Astrocyte of the spinal cord (primary cell): ENCODE results near the gene SUCLG2.

ENCODE experiments used
- DNase-seq: peaks from one replicate; pipeline ENCODE4 v3.0.0; 2011; ENCODE audit warnings: low read depth, low spot score
- H3K4me3 ChIP-seq: 2 replicates; pipeline ENCODE4 v1.5.1; 2011; ENCODE audit warnings: low read depth, mild to moderate bottlenecking, low read length, moderate library complexity
- in situ Hi-C: cut with HindIII; loops from 2 replicates; pipeline ENCODE4 v1.10.0; 2017; ENCODE audit warnings: low sequenced_read_pairs
- TF ChIP-seq, protein P1 (sequence below): IDR thresholded peaks from 2 replicates; pipeline ENCODE4 v1.5.1; 2012; ENCODE audit warnings: low read depth, mild to moderate bottlenecking, low read length, inconsistent platforms

SUCLG2 gene, protein sequence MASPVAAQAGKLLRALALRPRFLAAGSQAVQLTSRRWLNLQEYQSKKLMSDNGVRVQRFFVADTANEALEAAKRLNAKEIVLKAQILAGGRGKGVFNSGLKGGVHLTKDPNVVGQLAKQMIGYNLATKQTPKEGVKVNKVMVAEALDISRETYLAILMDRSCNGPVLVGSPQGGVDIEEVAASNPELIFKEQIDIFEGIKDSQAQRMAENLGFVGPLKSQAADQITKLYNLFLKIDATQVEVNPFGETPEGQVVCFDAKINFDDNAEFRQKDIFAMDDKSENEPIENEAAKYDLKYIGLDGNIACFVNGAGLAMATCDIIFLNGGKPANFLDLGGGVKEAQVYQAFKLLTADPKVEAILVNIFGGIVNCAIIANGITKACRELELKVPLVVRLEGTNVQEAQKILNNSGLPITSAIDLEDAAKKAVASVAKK

DNA sequence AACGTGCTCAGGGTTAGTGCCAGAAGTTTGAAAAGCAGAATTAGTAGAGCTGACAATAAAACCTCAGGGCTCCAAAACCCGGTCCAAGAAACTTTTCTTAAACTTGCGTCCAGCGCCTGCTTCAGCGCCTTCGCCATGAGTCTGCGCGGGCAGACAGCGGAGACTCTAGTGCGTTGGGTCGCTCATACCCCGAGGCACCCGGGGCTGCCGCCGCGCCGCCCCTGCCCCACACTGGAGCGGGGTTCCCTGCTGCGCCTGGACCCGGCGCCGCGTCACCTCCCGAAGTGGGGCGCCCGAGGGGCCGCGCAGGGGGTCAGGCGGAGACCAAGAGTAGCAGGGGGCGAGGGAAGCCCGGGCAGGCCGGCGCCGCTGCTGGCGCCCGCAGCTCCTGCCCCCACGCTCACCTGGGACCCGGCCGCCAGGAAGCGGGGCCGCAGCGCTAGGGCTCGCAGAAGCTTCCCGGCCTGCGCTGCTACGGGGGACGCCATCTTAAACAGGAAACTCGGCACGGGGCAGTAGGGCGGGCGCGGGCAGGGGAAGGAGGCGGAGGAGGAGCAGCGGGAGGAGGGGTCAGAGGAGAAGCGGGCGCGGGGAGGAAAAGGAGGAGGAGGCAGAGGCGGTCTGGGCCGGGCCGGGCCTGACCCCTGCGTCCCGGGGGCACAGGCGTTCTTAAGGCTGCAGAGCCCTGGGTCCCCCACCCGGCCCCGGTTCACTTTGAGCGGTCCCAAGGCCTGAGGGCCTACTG, at the start of gene SUCLG2:
TSS of gene SUCLG2 (minus strand) at position 514 of the 745 bp plus-strand sequence. CDS start at position 488, 26 bp downstream.
- in situ Hi-C loops, result no loop called here
- peak within 1 kb of the TSS; percentile 66 for H3K4me3 ChIP-seq
- peak; percentile 89 for DNase-seq
- TF ChIP-seq, protein P1, sequence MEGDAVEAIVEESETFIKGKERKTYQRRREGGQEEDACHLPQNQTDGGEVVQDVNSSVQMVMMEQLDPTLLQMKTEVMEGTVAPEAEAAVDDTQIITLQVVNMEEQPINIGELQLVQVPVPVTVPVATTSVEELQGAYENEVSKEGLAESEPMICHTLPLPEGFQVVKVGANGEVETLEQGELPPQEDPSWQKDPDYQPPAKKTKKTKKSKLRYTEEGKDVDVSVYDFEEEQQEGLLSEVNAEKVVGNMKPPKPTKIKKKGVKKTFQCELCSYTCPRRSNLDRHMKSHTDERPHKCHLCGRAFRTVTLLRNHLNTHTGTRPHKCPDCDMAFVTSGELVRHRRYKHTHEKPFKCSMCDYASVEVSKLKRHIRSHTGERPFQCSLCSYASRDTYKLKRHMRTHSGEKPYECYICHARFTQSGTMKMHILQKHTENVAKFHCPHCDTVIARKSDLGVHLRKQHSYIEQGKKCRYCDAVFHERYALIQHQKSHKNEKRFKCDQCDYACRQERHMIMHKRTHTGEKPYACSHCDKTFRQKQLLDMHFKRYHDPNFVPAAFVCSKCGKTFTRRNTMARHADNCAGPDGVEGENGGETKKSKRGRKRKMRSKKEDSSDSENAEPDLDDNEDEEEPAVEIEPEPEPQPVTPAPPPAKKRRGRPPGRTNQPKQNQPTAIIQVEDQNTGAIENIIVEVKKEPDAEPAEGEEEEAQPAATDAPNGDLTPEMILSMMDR, result no peak

DNA sequence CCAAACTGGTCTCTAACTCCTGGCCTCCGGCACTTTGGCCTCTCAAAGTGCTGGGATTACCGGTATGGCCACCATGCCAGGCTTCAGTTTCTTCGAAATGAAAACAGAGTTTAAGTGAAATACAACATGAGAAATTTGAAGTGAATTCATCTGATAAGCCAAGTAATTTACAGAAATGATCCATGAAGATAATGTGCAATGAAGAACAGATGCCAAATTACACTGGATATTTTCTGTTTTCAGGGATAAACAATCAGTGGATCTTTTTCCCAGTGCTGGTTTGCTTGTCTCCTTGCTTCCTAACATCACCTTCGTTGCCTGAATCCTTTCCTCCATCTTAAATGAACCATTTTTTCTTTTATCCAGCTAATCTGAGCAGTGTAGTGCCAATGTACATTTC, 46.2 kb upstream of the SUCLG2 start:
- TF ChIP-seq, protein P1, result no peak
- no peak for DNase-seq
- in situ Hi-C loops, result no loop called here
- no peak overlapping the region for H3K4me3 ChIP-seq

DNA sequence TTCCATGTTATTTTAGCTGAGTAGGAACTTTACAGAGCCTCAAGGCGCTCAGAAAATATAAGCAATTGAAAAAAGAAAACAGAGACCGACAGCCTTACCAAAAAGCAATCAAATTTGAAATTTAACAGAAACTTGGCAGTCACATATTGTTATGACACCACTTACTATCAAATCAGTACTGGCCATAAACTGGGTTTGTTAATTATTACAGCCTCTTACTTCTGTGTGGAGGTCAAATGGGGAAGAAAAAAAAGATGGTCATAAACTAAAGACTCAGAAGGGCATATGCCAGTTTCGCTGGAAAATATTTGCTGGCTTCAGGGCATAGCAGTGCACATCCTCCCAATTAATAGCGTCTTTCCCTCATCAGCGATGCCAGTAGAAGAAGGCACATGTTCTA, 45.5 kb upstream of the SUCLG2 start:
- in situ Hi-C loops, result no loop called here
- DNase-seq, result no peak
- TF ChIP-seq, protein P1, result no peak
- no peak overlapping the region for H3K4me3 ChIP-seq

DNA sequence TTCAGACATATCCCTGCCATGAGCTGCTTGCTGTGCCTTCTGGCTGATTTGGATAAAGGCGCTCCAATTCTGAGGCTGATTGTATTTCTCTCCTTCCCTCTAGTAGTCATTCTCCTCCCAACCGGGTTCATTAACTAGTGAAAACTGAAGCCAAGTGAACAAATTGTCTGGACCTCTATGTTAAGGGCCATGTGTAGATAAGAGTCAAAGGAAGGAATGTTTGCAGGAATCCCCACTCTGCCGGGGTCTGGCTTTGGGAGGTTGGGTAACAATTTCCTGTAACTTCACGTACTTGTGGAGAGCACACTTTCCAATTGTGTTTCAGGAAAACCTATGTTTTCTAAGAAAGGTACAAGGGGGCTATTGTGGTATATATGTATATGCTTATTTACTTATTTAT, 38.2 kb upstream of the SUCLG2 start:
- TF ChIP-seq, protein P1, result no peak
- in situ Hi-C loops, result no loop called here
- DNase-seq, result peak; percentile 2
- H3K4me3 ChIP-seq, result no peak overlapping the region

DNA sequence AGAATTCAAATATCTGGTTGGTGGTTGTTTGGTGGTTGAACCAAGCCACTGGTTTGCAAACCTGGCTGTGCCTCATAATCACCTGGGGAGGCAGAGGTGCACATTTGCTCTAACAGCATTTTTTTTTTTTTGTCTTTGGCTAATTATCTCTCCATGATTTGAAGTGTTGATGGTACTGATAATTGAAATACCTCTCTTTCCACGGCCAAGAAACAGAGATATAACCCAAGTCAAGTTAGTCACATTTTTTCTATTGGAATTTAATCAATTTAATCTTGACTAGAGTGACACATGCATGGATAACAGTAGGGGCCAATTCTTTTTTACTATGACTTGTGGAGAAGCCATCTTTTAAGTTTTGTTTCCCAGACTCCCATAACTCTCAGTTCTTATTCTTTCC, 37.5 kb upstream of the SUCLG2 start:
- TF ChIP-seq, protein P1, result no peak
- DNase-seq, result no peak
- no peak overlapping the region for H3K4me3 ChIP-seq
- in situ Hi-C loops, result no loop called here

DNA sequence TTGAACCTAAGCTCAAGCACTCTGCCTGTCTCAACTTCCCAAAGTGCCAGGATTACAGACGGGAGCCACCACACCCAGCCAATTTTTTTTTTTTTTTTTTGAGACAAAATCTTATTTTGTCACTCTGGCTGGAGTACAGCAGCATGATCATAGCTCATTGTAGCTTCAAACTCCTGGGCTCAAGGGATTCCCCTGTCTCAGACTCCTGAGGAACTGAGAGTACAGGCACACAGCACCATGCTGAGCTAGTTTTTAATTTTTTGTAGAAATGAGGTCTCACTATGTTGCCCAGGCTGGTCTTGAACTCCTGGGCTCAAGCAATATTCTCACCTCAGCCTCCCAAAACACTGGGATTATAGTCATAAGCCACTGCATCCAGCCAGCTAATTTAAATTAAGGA, 36.8 kb upstream of the SUCLG2 start:
- no peak for DNase-seq
- H3K4me3 ChIP-seq, result no peak overlapping the region
- in situ Hi-C loops, result no loop called here
- TF ChIP-seq, protein P1, result no peak
